Effector CD4-positive, alpha-beta T cell (primary cell): Measurements from ENCODE around the gene JUND.

ENCODE experiments used
- DNase-seq: peaks from one replicate; pipeline ENCODE4 v3.0.0-alpha.2; 2020

Gene JUND

DNA sequence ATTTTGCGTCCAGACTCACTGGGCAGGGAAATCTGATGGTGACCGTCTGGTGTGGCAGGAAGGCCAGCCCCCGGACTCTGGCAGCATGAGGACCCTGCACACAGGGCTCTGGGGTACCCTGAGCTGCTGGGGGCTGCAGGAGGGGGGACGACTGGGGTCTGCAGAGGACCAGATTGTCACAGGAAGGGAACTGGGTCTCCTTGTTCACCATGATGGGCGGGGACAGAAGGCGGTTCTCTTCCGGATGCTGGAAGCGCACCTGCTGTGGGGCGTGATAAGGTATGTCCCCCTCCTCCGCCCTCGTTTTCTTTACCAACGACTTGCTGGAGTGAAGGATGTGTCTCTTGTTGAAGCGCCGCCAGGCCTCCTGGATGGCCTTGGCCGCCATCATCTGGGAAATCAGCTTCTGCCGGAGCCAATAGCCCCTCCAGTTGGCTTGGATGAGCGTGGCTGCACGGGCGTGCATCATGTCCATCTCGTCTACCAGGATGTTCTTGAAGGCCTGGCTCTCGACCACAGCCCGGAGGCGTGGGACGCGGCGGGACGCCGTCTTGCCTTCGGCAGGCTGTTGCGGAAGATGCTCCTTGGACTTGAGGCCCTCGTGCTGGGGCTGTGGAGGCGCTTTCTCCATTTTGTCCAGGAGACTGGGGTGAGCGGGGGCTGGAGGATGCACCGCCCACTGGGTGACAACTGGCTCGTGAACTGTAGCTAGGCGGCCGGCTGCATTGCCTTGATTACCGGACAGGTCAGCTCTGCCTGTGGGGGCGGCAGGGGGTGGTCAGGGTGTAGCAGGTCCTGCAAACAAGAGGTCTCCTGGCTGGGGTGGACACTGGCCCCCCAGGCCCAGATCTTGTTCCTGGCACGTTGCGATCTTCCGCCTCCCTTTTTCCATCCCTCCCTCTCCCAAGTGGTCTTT, 14.4 kb downstream of the JUND start:
- no peak for DNase-seq

DNA sequence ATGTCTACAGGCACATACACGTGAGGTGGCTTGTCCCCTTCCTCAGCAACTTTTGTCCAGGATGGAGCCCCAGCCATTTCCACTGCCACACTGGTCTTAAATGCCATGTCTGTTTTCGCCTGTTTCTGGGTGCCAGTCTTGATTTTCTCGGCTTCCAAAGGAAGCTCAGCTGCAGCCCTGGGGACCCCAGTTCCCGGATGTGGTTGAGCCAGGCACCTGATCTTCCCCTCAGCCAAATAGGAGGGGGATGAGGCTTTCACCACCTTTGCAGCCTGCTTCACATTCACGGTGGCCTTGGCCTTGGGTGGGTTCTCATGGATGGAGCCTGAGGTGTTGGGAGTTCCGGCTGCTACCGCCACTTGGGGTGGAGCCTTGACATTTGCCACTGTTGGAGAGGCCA, 15.8 kb downstream of the JUND start:
- DNase-seq: no peak

DNA sequence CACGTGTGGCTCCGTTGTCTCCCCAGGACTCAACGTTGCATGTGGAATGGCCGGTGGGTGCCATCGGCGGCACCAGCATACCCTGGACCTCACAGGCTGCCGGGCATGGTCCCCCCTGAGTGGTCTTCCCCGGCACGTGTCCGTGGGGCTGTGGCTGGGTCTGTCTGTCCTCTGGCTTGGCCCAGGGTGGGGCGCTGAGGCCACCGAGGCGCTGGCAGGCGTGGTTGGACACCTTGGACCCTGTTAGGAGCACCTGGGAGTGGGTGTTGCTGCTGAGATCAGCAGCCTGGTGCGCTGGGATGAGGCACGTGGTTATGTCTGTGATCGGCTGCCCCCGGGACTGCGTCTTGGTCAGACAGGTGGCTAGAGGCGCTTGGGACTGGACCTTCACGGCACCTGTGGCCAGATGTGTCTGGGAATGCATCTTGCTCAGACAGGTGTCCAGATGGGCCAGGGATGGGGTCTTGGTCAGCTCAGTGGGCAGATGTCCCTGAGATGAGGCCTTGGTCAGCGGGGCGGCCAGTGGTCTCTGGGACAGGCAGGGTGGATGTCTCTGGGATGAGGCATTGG, 16.4 kb downstream of the JUND start:
- no peak for DNase-seq

DNA sequence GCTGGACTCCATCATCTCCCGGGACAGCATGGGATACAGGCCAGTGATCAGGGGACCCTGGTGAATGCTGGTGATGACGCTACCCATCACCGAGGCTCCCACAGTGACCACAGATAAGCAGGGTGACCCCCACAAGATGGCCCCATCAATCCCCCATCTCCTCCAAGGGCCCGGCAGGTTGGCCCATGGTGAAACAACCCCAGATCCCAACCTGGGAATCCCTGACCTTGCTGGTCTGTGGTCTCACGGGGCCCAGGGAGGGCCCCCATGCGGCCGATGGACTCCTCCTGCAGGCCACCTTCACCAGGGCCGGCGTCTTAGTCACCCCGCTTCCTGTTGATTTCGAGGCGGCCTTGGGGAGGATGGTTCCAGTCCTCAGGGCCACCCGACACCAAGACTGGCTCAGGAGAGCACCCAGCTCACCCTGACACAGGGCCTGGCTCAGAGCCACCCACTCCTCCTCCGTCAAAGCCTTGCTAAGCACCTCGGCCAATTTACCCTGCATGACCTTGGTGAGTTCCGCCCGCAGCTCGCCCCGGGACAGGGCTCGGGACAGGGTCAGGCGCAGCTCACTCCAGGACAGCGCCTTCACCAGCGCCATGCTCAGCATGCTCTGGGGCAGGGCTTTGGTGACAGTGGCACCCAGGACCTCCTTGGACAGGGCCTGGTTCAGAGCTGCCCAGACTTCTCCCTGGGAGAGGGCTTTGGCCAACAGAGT, 17.1 kb downstream of the JUND start:
- DNase-seq: no peak

DNA sequence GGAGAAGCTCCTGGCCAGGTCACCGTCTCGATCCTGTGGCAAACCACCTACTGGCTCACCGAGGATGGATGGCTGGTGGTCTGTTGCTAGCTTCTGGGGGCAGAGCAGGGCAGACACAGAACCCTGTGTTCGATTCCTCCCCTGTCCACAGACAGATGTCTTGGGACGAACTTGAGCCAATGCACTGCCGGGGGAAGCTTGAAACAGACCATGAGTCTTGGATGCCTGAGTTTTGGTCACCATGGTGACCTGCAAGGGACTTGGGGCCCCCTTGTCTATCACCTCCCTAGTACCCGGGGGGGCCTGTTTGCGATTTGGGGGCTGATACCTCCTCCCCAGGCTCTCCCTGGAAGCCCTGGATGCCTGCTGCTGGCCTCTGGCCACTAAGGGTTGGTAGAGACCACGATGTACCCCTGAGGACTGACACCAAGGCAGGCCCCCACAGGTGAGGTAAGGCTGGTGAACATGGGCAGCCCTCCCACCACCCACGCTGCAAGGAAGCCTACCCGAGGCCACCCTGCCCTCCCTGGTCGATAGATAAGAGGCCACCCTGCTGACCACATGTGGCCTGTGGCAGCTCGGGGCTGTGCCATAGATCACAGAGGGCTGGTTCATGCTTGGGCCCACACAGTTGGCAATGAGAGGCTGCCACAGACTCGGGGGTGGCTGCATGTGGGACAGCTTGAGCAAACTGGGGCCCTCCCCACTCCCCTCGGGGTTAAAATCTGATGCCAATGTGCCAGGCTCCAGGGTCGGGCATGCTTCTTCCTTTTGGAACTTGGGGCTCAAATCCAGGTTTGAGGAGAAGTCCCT, 17.9 kb downstream of the JUND start:
- no peak for DNase-seq

DNA sequence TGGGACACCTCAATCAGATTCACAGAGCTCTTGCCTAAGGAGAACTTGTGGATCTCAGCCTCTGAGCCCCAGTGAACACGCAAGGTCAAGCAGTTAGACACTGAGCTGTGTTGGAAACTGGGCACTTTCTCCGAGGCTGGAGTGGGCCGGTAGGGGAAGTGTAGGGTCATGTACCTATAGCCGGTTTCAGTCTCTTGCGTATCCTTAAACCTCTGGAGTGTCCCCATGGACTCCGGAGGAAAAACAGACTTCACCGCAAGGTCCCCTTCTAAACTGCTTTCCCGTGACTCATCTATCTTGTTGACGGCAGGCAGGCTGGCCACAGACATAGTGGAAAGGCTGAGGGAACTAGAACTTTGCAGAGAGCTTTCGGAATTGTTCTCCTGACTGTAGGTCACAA, 18.5 kb downstream of the JUND start:
- no peak for DNase-seq

DNA sequence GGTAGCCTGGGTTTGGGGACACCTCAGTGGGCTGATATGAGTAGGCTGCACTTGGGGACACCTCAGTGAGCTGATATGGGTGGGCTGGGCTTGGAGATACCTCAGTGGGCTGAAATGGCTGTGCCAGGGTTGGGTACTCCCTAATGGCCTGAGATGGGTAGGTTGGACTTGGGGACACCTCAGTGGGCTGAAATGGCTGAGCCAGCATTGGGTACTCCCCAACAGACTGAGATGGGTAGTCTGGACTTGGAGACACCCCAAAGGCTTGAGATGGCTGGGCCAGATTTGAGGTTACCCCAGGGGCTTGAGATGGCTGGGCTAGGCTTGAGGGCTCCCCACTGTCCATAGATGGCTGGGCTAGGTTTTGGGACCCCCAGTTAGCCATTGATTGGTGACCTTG, 19.3 kb downstream of the JUND start:
- DNase-seq: no peak

DNA sequence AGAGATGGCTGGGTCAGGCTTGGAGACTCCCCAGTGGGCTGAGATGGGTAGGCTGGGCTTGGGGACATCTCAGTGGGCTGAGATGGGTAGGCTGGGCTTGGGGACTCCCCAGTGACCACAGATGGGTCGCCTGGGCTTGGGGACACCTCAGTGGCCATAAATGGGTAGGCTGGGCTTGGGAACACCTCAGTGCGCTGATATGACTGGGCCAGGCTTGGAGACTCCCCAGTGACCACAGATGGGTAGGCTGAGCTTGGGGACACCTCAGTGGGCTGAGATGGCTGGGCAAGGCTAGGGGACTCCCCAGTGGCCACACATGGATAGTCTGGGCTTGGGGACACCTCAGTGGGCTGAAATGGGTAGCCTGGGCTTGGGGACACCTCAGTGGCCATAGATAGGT, 19.9 kb downstream of the JUND start:
- no peak for DNase-seq

DNA sequence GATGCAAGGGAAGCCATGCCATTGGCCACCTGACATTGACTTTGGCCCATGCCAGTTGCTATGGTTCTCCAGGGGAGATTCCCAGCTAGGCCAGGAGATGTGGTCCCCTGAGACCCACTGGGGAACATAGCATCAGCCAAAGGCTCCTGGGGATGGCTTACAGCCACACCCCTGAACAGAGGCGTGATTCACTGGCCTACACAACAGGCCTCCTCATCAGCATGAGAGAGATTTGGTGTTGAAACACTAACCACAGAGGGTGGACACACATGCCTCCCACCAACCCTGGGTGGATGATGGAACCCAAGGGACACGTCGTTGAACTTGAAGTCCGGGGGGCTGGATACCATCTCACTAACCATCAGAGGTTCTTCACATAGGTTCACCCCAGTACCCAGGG, 21.5 kb downstream of the JUND start:
- no peak for DNase-seq

DNA sequence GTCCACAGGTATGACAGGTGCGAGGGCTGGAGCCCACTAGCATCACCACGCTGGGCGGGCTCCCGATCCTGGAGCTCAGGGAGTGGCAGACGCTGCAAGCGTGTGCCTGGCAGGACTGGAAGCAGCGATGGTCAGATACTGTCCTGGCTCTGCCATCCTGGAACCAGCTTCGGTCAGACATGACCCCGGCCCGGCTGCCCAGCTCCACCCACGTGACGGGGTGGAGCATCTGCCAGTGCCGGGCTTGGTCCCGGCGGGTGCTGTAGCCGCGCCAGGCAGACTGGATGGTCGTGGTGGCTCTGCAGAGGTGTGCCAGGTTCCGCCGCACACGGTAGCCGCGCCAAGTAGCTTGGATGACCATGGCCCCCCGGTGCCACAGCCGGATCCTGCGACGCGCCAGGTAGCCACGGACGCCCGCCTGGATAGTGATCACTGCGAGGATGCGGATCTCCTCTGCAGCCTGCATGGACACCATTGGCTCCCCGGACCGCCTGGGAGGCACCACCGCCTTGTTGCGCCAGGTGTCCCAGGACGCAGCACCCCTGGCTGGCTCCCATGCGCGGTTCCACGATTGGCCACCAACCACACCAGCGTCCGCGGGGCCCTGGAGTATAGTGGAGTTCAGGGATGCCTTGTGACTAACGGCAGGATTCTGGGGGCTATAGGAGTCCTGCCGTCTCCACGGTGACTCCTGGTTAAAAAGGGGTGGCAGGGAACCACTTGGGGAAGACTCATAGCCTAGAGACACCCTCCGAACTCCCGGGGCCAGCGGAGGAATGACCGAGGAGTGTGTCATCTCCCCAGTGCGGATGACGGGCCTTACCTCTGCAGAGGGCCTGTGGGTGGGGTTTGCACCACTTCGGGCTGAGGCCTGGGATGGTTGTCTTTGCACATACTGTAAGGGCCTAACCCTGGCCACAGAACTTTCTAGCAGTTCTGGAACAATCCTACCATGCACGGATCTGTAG, 23.6 kb downstream of the JUND start:
- DNase-seq: no peak

DNA sequence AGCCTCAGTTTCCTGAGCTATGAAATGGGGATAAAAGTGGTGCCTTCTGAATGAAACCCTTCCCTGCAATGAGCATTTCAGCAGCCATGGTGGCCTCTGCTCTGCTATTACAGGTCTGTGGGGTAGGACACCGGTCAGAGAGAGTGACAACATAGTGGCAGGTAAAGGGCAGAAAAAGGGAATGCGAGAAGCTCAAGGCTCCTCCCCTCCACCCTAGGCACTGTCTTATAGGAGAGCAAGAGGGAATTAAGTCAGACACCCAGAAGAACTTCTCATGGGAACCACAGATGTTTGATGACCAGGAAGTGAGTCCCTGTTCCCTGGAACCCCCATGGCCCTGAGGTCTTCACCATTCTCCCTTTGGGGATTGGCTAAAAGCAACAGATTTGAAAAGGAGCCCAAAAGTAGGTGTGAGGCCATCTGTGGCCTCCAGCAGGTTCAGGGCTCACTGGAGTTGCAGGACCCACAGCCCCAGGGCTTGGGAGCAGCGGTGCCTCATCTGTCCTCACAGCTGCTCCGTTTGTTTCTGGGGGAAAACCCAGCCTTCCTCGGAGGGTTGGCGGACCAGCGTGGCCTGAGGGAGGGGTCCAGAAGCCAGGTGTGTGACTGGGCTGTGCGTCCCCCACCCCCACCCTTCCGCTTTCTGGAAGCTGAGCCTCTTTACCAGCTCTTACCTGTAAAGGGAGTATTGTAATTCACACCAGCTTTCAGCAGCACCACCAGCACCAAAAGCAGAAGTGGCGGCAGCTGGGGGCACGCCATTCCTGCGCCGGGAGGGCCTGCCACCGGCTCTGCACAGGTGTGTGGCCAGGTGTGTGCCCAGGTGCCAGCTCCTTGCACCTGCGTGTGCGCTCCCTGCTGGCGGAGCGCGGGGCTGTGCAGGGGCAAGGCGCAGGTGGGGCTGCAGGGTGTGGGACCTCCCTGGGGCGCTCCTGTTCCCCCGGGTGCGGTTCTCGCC, 26.6 kb downstream of the JUND start:
- no peak for DNase-seq

DNA sequence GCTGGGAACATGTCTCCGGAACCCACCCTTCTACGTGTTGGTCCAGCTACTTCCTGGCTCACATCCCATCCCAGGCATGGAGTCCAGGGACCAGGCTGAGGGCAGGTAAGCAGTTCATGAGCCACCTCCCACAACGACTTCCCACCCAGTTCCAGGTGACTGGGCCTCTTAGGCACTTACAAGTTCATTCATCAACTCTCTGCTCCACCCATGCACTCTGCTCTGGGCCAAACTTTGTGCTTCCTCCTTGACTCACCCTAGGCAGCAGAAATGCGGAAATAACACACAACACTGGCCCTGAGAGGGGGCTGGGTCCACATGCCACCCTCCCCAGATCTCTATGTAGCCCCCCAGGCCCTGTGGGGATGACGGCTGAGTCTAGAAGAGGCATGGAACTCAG, 27.7 kb downstream of the JUND start:
- no peak for DNase-seq

DNA sequence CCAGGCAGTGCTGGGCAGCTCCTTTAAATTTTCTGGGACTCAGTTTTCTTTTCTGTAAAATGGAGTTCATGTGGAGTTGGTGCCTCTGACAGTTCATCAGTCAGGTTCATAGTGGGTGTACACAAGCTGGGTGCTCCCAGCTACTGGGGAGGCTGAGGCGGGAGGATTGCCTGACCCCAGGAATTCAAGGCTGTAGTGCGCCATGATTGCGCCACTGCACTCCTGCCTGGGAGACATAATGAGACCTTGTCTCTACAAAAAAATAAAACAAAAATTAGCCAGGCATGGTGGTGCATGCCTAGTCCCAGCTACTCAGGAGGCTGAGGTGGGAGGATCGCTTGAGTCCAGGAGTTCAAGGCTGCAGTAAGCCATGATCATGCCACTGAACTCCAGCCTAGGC, 28.3 kb downstream of the JUND start:
- no peak for DNase-seq

DNA sequence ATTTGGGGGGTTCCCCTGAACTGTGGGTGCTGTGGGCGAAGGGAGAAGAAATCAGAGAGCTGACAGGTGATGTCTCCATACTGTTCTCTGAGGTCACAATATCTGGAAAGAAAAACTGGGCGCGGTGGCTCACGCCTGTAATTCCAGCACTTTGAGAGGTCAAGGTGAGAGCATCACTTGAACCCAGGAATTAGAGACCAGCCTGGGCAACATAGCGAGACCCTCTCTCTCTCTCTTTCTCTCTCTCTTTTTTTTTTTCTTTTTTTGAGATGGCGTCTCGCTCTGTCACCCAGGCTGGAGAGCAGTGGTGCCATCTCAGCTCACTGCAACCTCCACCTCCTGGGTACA, 29.1 kb downstream of the JUND start:
- DNase-seq: no peak

DNA sequence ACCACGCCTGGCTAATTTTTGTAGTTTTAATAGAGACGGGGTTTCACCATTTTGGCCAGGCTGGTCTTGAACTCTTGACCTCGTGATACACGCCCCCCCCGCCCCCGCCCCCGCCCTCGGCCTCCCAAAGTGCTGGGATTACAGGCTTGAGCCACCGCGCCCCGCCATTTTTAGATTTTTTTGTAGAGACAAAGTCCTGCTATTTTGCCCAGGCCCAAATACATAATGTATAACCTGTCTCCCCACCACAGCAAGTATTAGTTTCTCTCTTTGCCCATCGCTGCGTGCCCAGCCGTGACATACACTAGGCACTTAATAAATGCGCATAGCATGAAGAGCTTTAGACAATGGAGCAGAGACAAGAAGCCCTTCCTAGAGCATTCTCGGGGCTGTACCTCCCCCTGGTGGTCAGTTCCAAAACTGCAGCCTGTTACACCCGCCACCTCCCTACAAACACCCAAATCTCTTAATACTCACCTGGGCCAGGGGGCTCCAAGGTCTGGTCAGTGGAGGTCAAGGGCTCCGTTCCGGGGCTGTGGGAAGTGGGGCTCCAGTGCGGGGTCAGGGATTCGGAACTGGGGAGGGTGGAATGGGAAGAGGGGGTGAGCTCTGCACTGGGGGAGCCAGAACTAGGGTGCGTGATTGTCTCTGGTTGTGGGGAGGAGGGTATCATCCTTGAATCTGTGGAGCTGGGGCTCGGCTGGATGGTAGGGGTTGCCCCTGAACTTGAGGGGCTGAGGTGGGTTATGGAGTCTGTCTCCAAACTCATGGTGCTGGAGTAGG, 29.6 kb downstream of the JUND start:
- DNase-seq: peak; percentile 75

DNA sequence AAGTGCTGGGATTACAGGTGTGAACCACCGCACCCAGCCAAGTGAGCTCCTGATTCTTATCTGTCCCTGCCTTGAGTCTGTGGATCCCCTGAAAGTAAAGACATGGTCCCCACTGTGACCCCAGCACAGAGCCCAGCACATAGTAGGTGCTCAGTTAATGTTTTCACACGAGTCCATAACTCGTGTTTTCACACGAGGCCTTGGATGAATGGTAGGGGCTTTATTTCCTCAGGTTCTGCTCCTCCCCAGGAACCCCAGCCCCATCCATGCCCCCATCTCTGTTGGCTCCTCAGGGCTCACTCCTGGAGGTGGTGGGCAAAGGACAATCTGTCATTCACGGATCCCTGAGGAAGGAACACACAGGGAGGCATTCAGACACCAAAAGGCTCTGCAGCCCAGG, 31.6 kb downstream of the JUND start:
- DNase-seq: no peak

DNA sequence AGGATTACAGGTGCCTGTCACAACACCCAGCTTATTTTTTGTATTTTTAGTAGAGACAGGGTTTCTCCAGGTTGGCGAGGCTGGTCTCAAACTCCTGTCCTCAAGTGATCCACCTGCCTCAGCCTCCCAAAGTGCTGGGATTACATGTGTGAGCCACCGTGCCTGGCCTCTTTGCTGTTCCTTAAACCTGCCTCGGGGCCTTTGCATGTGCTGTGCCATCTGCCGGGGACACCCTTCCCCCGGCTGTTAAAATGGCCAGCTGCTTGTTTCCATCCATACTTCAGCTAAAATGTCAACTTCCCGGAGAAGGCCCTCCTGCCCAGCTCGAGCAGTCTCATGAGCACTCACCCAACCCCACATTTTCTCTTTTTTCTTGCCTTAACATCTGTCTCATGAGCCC, 36.1 kb downstream of the JUND start:
- no peak for DNase-seq

DNA sequence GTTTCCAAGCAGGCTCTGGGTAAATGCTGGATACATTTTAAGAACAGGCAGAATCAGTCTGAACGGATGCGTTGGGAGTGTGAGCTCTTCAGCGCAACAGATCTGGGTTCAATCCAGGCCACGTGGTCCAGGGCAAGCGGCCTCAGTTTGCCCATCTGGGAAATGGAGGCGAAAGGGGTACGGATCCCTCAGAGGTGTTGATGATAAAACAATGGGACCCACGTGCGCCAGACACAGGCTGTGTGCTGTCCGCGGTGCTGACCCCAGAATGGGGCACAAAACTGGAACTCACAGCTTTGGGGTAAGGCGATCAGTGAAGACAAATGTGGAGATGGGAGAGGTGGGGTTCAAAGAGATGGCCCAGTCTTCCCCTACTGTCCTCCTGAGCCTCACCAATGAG, 42.1 kb downstream of the JUND start:
- DNase-seq: no peak

DNA sequence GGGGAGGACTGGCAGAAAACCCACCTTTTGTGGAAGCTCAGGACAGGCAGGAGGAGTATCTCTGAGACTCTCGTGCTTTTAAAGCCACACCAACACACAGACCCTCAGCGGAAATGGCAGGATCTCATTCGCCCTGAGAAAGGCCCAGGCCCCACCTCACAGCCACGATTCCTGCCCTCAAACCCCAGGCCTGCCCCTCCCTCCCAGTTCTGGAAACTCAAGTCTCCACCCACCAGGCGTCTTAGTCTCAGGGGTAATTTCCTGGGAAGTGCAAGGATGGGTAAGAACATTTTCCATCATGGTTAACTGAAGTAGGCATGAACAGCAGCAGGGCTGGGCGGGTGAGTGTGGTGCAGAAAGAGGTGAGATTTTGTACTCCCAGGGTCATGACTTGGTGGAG, 47.2 kb downstream of the JUND start:
- DNase-seq: no peak
